CD4-positive, alpha-beta memory T cell (primary cell): Measurements from ENCODE around the gene RNF144A. TPM values are rescaled to one million over a fixed set of nuclear protein-coding genes. Genes with fewer than 3 reads are reported as not detected.
A peak's percentile ranks its signal among the peaks of the same experiment; 100 is the strongest.

Experiments
- CTCF ChIA-PET: fragments of 350-600 bp; sonication (Branson Sonifier 250); formaldehyde crosslinking; loops from one replicate; lab custom pipeline; 2021; ENCODE audit warnings: inconsistent platforms; ENCODE audit not compliant: partially characterized antibody; lab: Charles Lee
- POLR2A ChIA-PET: fragments of 350-600 bp; sonication (Branson Sonifier 250); formaldehyde crosslinking; loops from one replicate; lab custom pipeline; 2021; ENCODE audit not compliant: partially characterized antibody; lab: Charles Lee
- DNase-seq, 5 donors: peaks; one replicate each; pipeline versions ENCODE4 v3.0.0 to v3.0.0-alpha.2; 2020 to 2022; ENCODE audit warnings: mixed read lengths in 1 of 5
- H3K27ac ChIP-seq: one replicate; pipeline ENCODE4 v1.7.0; 2013; ENCODE audit warnings: low read depth, low read length
- H3K27me3 ChIP-seq: 2 replicates; pipeline ENCODE4 v1.7.0; 2013; ENCODE audit warnings: mild to moderate bottlenecking, low read length, moderate library complexity; ENCODE audit not compliant: insufficient read depth
- H3K36me3 ChIP-seq: 2 replicates; pipeline ENCODE4 v1.7.0; 2013; ENCODE audit warnings: mild to moderate bottlenecking, low read length, moderate library complexity; ENCODE audit not compliant: insufficient read depth
- H3K4me1 ChIP-seq: 2 replicates; pipeline ENCODE4 v1.7.0; 2013; ENCODE audit warnings: mild to moderate bottlenecking, low read length, moderate library complexity; ENCODE audit not compliant: insufficient read depth
- H3K4me3 ChIP-seq, 2 donors: one replicate each; pipeline ENCODE4 v1.7.0; 2013; ENCODE audit warnings: low read length in 2 of 2, mild to moderate bottlenecking in 1 of 2
- H3K9me3 ChIP-seq, 2 donors: one replicate each; pipeline ENCODE4 v1.7.0; 2013; ENCODE audit warnings: low read length in 2 of 2, control low read depth in 1 of 2; ENCODE audit not compliant: control insufficient read depth in 1 of 2
- H3K27ac Mint-ChIP-seq, 7 donors: one replicate each; pipeline ENCODE4 v1.8.0; 2020 to 2021; ENCODE audit warnings: mixed read lengths in 7 of 7, mild to moderate bottlenecking in 6 of 7, inconsistent platforms in 3 of 7, moderate library complexity in 3 of 7
- H3K27me3 Mint-ChIP-seq, 2 donors: one replicate each; pipeline ENCODE4 v1.8.0; 2020 to 2021; ENCODE audit warnings: mixed read lengths in 2 of 2
- H3K36me3 Mint-ChIP-seq, 2 donors: one replicate each; pipeline ENCODE4 v1.8.0; 2020 to 2021; ENCODE audit warnings: mixed read lengths in 2 of 2, inconsistent platforms in 1 of 2, mild to moderate bottlenecking in 1 of 2
- H3K4me1 Mint-ChIP-seq, 4 donors: one replicate each; pipeline ENCODE4 v1.8.0; 2020 to 2021; ENCODE audit warnings: mixed read lengths in 4 of 4, mild to moderate bottlenecking in 1 of 4
- H3K4me3 Mint-ChIP-seq, 8 donors: one replicate each; pipeline ENCODE4 v1.8.0; 2020 to 2021; ENCODE audit warnings: mixed read lengths in 8 of 8, mild to moderate bottlenecking in 7 of 8, moderate library complexity in 6 of 8, inconsistent platforms in 3 of 8
- H3K9me3 Mint-ChIP-seq, 8 donors: one replicate each; pipeline ENCODE4 v1.8.0; 2020 to 2021; ENCODE audit warnings: mixed read lengths in 8 of 8, mild to moderate bottlenecking in 5 of 8, inconsistent platforms in 3 of 8, moderate library complexity in 1 of 8
- intact Hi-C: fragments of 100-400 bp; cut with micrococcal nuclease; formaldehyde crosslinking; loops from one replicate; pipeline ENCODE4 v1.15.1; 2023
- polyA plus RNA-seq, 2 donors: library from polyadenylated mRNA; unstranded; fragments of 300-500 nt; fragmentation: Illumina TruSeq; gene quantifications; one replicate each; pipeline ENCODE4 v1.2.3, GENCODE V29; 2021
- total RNA-seq, 2 experiments: library from RNA; stranded (reverse); gene quantifications; one replicate each; pipeline ENCODE4 v1.2.3, GENCODE V29; 2021

Gene RNF144A
- total and polyA plus RNA-seq, 4 experiments from 2014 or later: 3.9 to 41.1 (median 23.8) TPM

- Mint-ChIP-seq H3K27me3 (no peaks in the 10 kb centered on the region), H3K27ac (peak overlapping the region in 5 of 7 donors; percentile 13 to 82 (median 44))
These were observed 7.8 kb downstream of the RNF144A start for GRCh38 chr2:6924924-6925409.

GRCh38 chr2:6926071-6926732 is 9.0 kb downstream of the RNF144A start:
- intact Hi-C loops: no loop called here
- H3K4me3 Mint-ChIP-seq: no peak overlapping the region
- peaks cover 0 to 4% (median 0%) of the 10 kb centered on the region in 8 donors for H3K9me3 Mint-ChIP-seq
- no peak for DNase-seq
- Histone ChIP-seq H3K27me3 (no peaks in the 10 kb centered on the region), H3K27ac (no peak overlapping the region), H3K4me1 (peaks cover 53% of the 10 kb centered on the region), H3K9me3 (no peaks in the 10 kb centered on the region), H3K4me3 (no peak overlapping the region), H3K36me3 (no peaks in the 10 kb centered on the region)
- no peaks in the 10 kb centered on the region for H3K27me3 Mint-ChIP-seq
- H3K36me3 Mint-ChIP-seq: peaks cover 20 to 33% of the 10 kb centered on the region in 2 donors
- H3K4me1 Mint-ChIP-seq: peaks cover 48 to 85% (median 66%) of the 10 kb centered on the region in 4 donors
- H3K27ac Mint-ChIP-seq: peak overlapping the region in 1 of 7 donors; percentile 2
- POLR2A ChIA-PET: no interaction called here
- CTCF ChIA-PET: no interaction called here

More at GRCh38 chr2:6924924-6925409, 7.8 kb downstream of the RNF144A start:
- Histone ChIP-seq H3K4me1 (peaks cover 62% of the 10 kb centered on the region), H3K27ac (no peak overlapping the region), H3K27me3 (no peaks in the 10 kb centered on the region), H3K9me3 (no peaks in the 10 kb centered on the region), H3K36me3 (no peaks in the 10 kb centered on the region), H3K4me3 (no peak overlapping the region)
- CTCF ChIA-PET: no interaction called here
- H3K4me1 Mint-ChIP-seq: peaks cover 50 to 94% (median 74%) of the 10 kb centered on the region in 4 donors
- intact Hi-C loops: no loop called here
- POLR2A ChIA-PET: no interaction called here
- H3K36me3 Mint-ChIP-seq: peaks cover 18 to 33% of the 10 kb centered on the region in 2 donors
- DNase-seq: no peak
- H3K4me3 Mint-ChIP-seq: peak overlapping the region in 1 of 8 donors; percentile 17
- H3K9me3 Mint-ChIP-seq: peaks cover 0 to 4% (median 0%) of the 10 kb centered on the region in 8 donors

- intact Hi-C loops: no loop called here
- Histone ChIP-seq H3K4me3 (no peak overlapping the region), H3K4me1 (peaks cover 44% of the 10 kb centered on the region), H3K27me3 (no peaks in the 10 kb centered on the region), H3K27ac (no peak overlapping the region), H3K36me3 (no peaks in the 10 kb centered on the region), H3K9me3 (no peaks in the 10 kb centered on the region)
- ChIA-PET CTCF (interaction anchor here (0.7 to 4.0 kb wide), 3 partner anchors 12 to 87 kb away, joined by 3 to 29 read pairs (median 3); no protein-coding TSS in a partner anchor), POLR2A (no interaction called here)
- peaks cover 24 to 42% of the 10 kb centered on the region in 2 donors for H3K36me3 Mint-ChIP-seq
- H3K4me3 Mint-ChIP-seq: no peak overlapping the region
- no peaks in the 10 kb centered on the region for H3K27me3 Mint-ChIP-seq
- H3K4me1 Mint-ChIP-seq: peaks cover 47 to 84% (median 59%) of the 10 kb centered on the region in 4 donors
- no peak overlapping the region for H3K27ac Mint-ChIP-seq
- H3K9me3 Mint-ChIP-seq: peaks cover 0 to 11% (median 4%) of the 10 kb centered on the region in 8 donors
- DNase-seq: no peak
These were observed 10.0 kb downstream of the RNF144A start for GRCh38 chr2:6927186-6927585.

- POLR2A ChIA-PET: no interaction called here
- Mint-ChIP-seq H3K4me3 (no peak overlapping the region), H3K4me1 (peaks cover 50 to 84% (median 62%) of the 10 kb centered on the region in 4 donors), H3K27ac (no peak overlapping the region), H3K9me3 (peaks cover 0 to 11% (median 4%) of the 10 kb centered on the region in 8 donors), H3K27me3 (no peaks in the 10 kb centered on the region), H3K36me3 (peaks cover 25 to 45% of the 10 kb centered on the region in 2 donors)
- Histone ChIP-seq H3K9me3 (no peaks in the 10 kb centered on the region), H3K27ac (no peak overlapping the region), H3K4me1 (peaks cover 41% of the 10 kb centered on the region), H3K4me3 (no peak overlapping the region), H3K27me3 (no peaks in the 10 kb centered on the region), H3K36me3 (no peaks in the 10 kb centered on the region)
- DNase-seq: no peak
- CTCF ChIA-PET: interaction anchor here (0.7 to 4.0 kb wide), 3 partner anchors 12 to 87 kb away, joined by 3 to 29 read pairs (median 3); no protein-coding TSS in a partner anchor
- intact Hi-C loops: no loop called here
These were observed 10.5 kb downstream of the RNF144A start for GRCh38 chr2:6927753-6928152.

GRCh38 chr2:6928452-6928851 is 11.2 kb downstream of the RNF144A start:
- H3K4me1 ChIP-seq: peaks cover 41% of the 10 kb centered on the region
- Mint-ChIP-seq H3K36me3 (peaks cover 25 to 42% of the 10 kb centered on the region in 2 donors), H3K27me3 (no peaks in the 10 kb centered on the region), H3K4me1 (peaks cover 49 to 84% (median 61%) of the 10 kb centered on the region in 4 donors), H3K27ac (peak overlapping the region in 4 of 7 donors; percentile 33 to 87 (median 49)), H3K4me3 (peak overlapping the region in 3 of 8 donors; percentile 2 to 77 (median 59)), H3K9me3 (peaks cover 0 to 11% (median 3%) of the 10 kb centered on the region in 8 donors)
- H3K36me3 ChIP-seq: no peaks in the 10 kb centered on the region
- ChIA-PET CTCF (interaction anchor here (1.8 to 4.0 kb wide), 2 partner anchors 8 to 13 kb away, joined by 4 to 29 read pairs; no protein-coding TSS in a partner anchor), POLR2A (interaction anchor here (0.9 kb wide), 1 partner anchor 12 kb away, joined by 3 read pairs; no protein-coding TSS in a partner anchor)
- no peak overlapping the region for H3K4me3 ChIP-seq
- intact Hi-C loops: no loop called here
- no peaks in the 10 kb centered on the region for H3K9me3 ChIP-seq
- H3K27ac ChIP-seq: no peak overlapping the region
- no peaks in the 10 kb centered on the region for H3K27me3 ChIP-seq
- DNase-seq: no peak

- peak overlapping the region in 2 of 7 donors; percentile 67 to 81 for H3K27ac Mint-ChIP-seq
- POLR2A ChIA-PET: interaction anchor here (0.9 to 1.4 kb wide), 3 partner anchors 11 to 20 kb away, joined by 3 to 6 read pairs (median 3); no protein-coding TSS in a partner anchor
These were observed 12.1 kb downstream of the RNF144A start for GRCh38 chr2:6929196-6929819.

More at GRCh38 chr2:6929196-6929819, 12.1 kb downstream of the RNF144A start:
- Histone ChIP-seq H3K4me1 (peaks cover 40% of the 10 kb centered on the region), H3K4me3 (no peak overlapping the region), H3K27ac (no peak overlapping the region), H3K9me3 (no peaks in the 10 kb centered on the region), H3K36me3 (no peaks in the 10 kb centered on the region), H3K27me3 (no peaks in the 10 kb centered on the region)
- DNase-seq: no peak
- Mint-ChIP-seq H3K36me3 (peaks cover 23 to 40% of the 10 kb centered on the region in 2 donors), H3K27me3 (no peaks in the 10 kb centered on the region), H3K4me3 (peak overlapping the region in 1 of 8 donors; percentile 77), H3K4me1 (peaks cover 45 to 83% (median 59%) of the 10 kb centered on the region in 4 donors), H3K9me3 (peaks cover 0 to 11% (median 3%) of the 10 kb centered on the region in 8 donors)
- intact Hi-C loops: no loop called here
- CTCF ChIA-PET: interaction anchor here (0.7 to 4.0 kb wide), 9 partner anchors 9 to 115 kb away, joined by 3 to 29 read pairs (median 3); partner anchors contain the start of gene RSAD2
